GM18517 (cell line): ENCODE results near the gene PILRA.
A peak's percentile ranks its signal among the peaks of the same experiment; 100 is the strongest.
"Not testable (repeated sequence)": the region's sequence is repeated elsewhere in the genome, so short reads cannot be mapped to it uniquely, and the experiment has no call there.

Experiments
- ATAC-seq: cut with Tn5 transposase; IDR thresholded peaks from one replicate; pipeline ENCODE4 v1.9.1; 2021; ENCODE audit warnings: mild to moderate bottlenecking, moderate library complexity; ENCODE audit not compliant: unreplicated experiment

Gene PILRA

DNA sequence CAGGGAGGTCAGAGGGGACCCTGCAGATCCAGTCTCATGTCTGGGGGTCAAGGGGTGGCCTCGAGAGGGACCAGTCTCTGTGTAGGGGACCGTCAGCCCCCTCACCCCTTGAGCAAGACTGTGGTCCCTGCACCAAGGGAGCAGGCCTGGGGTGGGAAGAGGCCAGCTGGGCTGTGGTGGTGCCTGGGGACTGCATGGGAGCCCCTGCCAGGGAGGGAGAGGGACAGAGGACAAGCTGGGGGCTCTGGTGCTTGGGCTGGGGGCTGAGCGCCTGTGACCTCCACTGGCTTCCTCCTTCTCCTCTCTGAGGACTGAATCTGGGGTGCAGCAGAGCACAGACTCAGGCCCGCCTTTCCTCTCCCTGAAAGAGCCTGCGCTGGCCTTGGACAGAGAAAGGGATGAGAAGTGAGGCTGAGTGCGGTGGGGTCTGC is 16.1 kb upstream of the PILRA start:
- ATAC-seq, result no peak

DNA sequence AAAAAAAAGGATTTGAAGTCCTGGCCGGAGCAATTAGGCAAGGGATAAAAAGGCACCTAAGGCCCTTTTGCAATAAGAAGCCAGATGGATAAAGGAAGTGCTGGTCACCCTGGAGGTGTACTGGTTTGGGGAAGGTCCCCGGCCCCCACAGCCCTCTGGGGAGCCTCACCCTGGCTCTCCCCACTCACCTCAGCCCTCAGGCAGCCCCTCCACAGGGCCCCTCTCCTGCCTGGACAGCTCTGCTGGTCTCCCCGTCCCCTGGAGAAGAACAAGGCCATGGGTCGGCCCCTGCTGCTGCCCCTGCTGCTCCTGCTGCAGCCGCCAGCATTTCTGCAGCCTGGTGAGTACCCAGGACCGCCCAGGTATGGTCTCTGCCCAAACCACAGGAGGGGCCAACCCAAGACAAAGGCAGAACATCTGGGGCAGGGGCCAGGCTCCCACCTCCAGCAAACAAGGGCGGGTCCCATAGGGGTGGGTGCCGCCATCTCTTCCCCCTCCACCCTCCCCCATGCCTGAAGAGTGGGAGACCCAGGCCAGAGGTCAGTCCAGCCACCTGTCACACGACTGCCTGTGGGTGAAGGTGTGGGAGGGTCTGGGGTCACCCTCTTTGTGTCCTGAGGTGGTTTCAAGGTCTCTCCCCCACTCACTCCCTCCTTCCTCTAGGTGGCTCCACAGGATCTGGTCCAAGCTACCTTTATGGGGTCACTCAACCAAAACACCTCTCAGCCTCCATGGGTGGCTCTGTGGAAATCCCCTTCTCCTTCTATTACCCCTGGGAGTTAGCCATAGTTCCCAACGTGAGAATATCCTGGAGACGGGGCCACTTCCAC is 15.0 kb upstream of the PILRA start, which contains the start of gene PILRB:
TSS of gene PILRB (plus strand) at position 91 of the 830 bp plus-strand sequence. CDS start at position 277, 186 bp downstream.
- no peak for ATAC-seq

DNA sequence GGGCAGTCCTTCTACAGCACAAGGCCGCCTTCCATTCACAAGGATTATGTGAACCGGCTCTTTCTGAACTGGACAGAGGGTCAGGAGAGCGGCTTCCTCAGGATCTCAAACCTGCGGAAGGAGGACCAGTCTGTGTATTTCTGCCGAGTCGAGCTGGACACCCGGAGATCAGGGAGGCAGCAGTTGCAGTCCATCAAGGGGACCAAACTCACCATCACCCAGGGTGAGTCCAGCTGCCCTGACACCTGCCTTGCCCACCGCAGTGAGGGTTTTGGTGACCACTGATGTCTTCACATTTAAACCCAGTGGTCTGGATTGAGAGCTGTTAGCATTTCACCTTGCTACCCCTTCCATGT is 14.5 kb upstream of the PILRA start:
- no peak for ATAC-seq

GRCh38 chr7:100360135-100360854 is 13.0 kb upstream of the PILRA start:
- ATAC-seq, result no peak

DNA sequence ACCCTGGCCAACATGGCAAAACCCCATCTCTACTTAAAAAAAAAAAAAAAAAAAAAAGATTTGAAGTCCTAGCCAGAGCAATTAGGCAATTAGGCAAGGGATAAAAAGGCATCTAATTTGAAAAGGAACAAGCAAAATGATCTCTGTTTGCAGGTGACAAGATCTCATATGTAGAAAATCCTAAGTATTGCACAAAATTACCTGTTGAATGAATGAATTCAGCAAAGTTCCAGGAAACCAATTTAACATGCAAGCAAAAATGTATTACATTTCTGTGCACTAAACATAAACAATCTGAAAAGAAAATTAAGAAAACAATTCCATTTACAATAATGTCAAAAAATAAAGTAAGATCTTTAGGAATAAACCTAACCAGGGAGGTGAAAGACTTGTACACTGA is 10.2 kb upstream of the PILRA start:
- no peak for ATAC-seq

GRCh38 chr7:100363797-100364196 is 9.5 kb upstream of the PILRA start:
- ATAC-seq, result not testable (repeated sequence)

- no peak for ATAC-seq
Observed at GRCh38 chr7:100364480-100364879, 8.8 kb upstream of the PILRA start.

GRCh38 chr7:100365998-100366367 is 7.3 kb upstream of the PILRA start:
- not testable (repeated sequence) for ATAC-seq

GRCh38 chr7:100366411-100367250 is 6.7 kb upstream of the PILRA start:
- peak; percentile 26 for ATAC-seq

- no peak for ATAC-seq
Observed at GRCh38 chr7:100367251-100367620, 6.1 kb upstream of the PILRA start.

DNA sequence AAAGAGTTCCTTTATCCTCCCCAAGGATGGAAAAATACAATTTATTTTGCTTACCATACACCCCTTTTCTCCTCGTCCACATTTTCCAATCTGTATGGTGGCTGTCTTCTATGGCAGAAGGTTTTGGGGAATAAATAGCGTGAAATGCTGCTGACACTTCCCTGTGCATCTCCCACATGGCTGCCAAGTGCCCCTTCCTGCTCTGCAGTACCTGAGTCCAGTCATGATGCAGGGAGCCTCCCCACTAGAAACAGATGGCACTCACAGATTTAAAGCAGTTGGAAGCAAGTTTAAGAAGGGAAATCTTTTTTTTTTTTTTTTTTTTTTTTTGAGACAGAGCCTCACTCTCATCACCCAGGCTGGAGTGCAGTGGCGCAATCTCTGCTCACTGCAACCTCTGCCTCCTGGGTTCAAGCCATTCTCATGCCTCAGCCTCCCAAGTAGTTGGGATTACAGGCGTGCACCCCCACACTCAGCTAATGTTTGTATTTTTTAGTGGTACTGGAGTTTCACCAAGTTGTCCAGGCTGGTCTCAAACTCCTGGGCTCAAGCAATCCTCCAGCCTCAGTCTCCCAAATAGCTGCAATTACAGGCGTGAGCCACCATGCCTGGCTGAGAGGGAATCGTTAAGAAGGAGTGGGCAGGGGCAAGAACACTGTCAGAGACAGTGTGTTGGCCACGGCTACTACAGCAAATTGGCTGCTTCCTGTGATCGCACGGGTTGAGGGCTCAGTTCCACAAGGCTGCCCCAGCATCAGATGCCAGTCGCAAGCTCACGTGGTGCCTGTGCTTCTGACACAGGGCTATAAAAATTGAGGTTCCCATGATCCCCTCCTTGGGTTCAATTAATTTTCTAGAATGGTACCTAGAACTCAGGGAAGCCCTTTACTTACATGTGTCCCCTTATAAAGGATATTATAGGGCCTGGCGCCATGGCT is 5.3 kb upstream of the PILRA start:
- ATAC-seq, result no peak

- peak; percentile 50 for ATAC-seq
Observed at GRCh38 chr7:100369105-100369504, 4.2 kb upstream of the PILRA start.

GRCh38 chr7:100370303-100370702 is 3.0 kb upstream of the PILRA start:
- ATAC-seq, result no peak

- no peak for ATAC-seq
Observed at GRCh38 chr7:100370746-100371145, 2.5 kb upstream of the PILRA start.

DNA sequence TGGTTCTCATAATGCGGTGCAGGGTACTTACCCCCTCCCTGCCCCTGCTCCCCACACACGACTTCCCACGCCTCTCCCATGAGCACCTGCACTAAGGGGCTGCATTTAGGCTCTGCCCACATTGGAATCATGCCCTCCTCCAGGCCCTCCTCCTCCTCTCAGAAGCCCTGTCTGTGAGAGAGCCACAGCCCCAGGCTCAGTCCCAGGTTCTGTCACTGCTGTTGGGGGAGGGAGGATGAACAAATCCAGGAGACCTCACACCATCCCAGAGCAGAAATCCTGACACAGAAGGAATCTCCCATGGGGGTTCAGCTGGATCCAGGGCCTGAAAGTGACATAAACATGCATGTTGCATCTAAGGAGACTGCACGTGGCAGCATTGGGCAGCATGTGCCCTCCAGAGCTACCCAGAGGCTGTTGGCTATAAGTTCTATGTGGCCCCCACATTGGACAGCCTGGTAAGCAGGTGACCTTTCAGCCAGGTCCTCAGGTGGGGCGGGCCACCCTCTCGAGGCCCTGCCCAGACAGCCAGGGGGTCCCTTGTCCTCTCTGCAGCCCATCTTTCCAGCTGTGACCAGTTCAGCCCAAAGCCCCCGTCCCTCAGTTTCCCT is 1.6 kb upstream of the PILRA start:
- ATAC-seq, result no peak

DNA sequence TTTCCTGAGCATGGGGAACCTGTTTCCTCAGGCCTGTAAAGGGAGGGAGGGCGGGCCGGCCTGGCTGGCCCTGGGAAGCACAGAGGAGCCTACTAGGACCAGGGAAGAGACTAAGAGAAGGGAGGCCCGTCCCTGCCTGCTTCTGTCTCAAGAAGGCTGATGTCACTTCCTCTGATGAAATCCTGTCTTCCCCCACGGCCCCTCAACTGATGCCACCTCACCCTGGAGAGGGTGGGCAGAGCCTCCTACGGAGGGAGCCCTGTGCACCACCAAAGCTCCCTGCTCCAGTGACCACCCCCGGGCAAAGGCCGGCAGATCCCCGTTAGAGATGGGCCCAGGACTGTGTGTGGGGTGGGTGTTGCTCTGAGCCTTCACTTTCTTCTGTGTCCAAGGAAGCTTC is 1.0 kb upstream of the PILRA start:
- ATAC-seq, result no peak

DNA sequence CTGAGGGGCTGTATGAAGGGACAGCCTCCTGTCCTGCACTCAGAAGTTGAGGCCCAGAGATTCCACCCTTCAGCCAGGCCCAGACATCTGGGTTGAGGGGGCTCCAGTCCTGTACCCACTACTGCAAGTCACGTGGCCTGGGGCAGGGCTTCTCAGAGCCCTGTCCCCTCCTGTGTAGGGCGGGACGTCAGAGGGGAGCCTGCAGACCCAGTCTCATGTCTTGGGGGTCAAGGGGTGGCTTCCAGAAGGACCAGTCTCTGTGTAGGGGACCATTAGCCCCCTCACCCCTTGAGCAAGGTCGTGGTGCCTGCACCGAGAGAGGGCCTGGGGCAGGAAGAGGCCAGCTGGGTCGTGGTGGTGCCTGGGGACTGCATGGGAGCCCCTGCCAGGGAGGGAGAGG is 593 bp upstream of the PILRA start:
- ATAC-seq, result no peak

- not testable (repeated sequence) for ATAC-seq
Observed at GRCh38 chr7:100373870-100374598, 747 bp downstream of the PILRA start.

DNA sequence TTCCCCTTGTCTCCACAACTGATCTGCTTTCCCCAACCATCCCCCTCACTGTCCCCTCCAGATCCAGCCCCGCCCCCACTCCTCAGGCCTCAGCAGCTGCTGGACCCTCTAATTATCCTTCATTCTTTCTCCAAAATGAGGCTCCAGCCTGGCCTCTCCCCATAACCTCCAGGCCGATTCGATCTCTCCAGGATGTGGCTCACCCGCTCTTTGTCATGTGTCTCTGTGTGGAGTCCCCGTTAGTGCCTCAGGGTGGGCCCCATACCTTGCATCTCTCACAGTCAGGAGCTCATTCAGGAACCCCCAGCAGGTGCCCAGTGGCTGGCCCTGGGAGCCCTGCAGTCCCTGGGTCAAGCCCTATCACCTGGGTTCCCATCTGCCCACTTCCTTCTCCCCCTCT is 1.3 kb downstream of the PILRA start:
- ATAC-seq, result no peak
